ENCODE data around the gene MRPL10.

Gene MRPL10

DNA sequence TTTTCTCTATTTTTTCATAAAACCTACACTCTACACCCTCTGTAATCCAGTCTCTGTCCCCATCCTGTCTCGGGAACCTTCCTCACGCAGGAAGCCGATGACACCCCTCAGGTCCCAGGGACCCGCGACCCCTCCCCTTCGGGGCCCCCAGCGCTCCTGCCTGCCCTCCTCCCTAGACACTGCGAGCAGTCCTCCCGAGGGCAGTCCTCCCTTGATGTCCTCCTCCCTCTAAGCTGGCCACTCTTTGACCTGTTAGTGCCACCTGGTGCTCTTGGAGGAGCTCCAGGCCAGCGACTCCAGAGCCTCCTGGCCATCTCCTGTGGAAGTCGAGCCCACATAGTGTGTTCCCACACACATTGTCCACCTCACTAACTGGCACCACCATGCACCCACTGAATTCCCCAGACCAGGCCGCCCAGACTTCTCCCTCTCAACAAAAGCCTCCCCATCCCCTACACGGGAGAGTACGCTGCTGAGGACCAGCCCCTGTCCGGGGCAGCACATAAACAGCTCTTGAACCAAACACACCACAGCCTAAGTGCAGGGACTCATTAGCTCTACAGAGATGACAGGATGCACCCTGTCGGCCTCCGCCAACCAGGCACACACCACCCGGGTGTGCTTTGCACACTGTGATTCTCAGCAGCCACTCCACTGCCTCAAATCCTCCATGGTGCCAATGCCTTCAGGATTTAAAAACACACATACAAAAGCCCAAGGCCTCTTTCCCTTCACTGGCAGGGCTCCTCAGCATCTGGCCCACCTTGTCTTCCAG is 19.0 kb downstream of the MRPL10 start:
- DNase-seq, result no peak

DNA sequence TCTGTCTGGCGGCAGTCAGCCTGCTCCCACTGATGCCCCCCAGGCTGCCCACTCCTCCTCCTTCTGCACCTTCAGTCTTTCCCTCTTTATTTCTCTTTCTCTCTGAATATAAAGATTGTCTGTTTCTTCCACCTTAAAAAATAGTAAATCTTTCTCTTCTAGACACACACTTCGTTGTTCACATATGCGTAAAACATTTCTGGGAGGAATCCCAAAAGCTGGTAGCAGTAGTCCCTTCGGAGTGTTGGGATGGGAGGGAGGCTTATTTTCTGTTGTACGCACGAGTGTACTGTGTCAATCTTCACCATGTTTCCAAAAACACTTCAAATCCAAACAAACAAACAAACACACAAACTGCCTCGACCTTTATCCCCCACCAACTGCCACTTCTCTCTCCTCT is 19.6 kb downstream of the MRPL10 start:
- no peak for DNase-seq
- ATAC-seq, result no peak

More for the DNA sequence above, 19.0 kb downstream of the MRPL10 start:
- ATAC-seq, result no peak

DNA sequence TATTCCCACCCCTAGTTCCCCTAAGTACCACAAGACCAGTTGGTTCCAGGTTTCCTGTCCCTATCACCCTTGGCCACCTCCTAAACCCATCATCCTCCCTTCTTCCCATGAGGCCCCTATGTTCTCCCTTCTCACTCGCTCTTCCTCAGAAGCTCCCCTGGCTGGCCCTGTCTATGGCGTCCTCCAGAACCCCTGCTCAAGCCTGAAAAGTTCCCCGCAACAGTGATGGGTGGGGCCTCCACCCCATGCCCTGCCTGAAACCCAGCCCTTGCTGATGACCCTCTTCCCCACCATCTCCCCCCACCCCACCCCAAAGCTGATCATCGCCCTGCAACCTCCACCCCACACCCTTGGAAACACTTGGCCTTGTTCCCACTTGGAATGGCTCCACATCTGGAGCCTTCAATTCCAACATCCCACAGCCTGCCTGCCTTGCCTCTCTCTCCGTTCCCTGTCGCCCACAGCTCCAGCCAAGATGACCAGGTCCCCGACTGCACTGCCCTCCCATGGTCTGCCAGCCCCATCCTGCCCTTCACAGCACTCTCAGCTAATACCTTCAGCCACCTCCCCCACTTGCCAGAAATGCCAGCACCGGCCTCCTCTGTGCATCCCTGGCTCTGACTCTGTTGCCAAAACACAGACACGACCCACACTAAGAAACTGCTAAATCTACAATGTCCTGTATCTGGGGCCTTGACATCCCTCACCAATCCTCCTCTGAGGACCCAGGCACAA is 20.3 kb downstream of the MRPL10 start:
- DNase-seq (no peak), ATAC-seq (no peak)

DNA sequence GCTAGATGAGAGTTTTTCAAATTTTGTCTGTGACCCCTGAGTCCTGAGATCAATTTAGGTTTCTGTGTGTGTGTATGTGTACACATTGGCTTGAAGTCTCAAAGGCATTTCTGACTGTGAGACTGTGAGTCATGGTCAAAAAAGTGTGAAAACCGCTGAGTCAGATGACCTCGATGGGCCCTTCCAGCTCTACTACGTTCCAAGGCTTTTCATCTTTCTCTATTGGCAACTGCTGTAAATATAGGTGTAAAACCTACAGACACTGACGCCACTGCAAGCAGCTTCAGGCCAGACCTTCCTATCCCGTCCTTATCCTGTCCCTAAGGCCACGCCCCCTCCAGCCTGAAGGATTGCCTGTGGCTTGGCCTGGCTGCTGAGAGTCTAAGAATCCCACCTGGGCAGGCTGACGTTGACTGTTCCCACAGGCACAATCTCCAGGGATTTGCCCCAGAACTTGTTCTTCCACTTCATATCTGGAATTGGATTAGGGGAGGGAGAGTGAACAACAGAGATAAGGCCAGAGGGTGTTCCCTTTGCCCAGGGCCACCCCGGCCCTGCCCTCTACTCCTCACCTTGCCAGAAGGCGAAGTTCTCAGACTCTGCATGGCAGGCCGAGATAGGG is 21.0 kb downstream of the MRPL10 start:
- DNase-seq, result no peak
- ATAC-seq, result peak; percentile 59

DNA sequence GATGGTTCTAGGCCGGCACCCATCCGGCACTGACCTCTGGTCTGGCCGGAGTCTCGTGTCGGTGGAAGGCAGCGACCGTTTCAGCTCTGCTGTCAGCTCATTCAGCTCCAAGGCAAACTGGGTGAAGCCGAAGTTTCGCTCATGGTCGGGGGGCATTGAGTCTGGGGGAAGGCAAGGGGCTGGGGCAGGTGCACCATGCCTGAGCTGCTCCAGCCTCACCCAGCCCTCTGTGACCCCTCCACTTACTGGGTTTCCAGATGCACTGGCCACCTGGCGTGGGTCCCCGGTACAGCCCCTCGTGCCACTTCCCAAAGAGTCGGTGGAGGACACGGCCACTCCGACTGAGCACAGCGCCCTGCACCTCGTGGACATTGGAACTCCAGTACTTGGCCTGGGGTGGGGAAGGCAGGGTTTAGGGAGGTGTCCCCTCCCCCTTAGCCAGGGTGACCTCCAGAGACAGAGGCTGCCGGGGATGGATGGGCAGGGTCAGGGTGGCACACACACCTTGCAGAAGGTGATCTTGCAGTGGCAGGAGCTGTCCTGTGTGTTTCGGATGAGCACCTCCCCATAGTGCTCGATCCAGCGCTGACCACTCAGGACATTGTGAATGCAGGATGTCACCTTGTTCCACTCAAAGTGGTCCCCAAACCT is 22.4 kb downstream of the MRPL10 start:
- DNase-seq (no peak), ATAC-seq (no peak)

DNA sequence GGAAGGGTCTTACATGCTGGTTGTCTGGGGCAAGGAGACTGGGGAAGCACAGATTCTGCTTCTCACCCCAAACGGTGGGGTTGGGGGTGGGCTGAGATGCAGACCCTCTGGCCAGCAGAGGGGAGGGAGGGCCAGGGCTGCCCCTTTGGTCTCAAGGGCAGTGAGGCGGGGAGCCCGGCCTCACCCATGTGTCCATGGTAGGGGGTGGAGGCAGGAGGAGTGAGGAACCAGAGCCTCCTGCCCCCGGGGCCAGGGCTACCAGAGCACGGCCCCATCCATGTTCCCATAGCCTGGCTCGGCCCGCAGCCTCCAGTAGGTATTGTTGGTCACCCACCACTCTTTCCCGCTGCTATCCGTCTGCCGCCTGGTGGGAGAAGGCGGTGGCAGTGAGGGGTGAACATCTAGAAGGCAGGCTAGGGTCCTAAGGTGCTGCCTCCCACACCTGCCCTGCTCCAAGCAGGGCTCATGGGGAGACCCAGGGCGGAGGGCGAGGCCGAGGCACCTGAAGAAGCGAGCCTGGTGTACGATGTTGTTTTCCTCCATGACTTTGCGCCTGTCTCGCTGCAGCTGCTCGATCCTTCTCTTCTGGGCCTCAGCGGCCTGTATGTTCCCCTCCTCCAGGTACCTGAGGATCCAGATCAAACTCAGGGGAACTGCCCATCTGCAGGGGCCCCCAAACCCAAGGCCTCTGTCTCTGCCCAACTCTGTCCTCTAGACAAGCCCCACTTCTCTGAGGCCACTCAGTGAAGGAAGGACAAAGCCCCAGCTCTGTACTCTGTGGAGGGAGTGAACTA is 23.1 kb downstream of the MRPL10 start:
- ATAC-seq (no peak), DNase-seq (no peak)

DNA sequence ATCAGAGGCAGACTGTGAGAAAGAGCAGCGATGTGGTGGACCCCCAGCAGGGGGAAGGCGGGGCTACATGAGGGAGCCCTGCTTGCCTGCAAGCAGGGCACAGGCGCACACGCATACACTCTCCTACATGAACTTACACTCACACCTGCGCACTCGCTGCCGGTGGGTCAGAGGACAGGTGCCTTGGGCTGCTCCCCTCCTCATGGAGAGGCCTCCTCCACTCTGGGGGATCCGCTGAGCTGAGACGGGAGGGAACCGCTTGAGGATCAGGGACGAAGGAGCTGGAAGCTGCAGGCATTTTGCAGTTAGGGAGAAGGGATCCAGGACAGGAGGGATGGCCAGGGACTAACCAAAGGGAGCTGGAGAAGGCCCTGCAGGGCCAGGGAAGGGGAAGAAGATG is 23.9 kb downstream of the MRPL10 start:
- ATAC-seq (no peak), DNase-seq (no peak)

DNA sequence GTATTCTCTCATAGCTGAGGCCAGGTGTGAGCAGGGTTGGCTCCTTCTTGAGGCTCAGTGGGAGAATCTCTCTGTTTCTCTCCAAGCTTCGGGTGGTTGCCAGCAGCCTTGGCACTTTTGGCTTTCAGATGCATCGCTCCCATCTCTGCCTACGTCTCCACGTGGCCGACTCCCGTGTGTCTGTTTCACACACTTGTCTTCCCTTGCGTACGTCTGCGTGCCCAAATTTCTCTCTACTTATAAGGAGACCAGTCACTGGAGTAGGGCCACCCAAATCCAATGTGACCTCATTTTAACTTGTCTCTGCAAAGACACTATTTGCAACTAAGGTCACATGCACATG is 24.5 kb downstream of the MRPL10 start:
- no peak for DNase-seq
- no peak for ATAC-seq

DNA sequence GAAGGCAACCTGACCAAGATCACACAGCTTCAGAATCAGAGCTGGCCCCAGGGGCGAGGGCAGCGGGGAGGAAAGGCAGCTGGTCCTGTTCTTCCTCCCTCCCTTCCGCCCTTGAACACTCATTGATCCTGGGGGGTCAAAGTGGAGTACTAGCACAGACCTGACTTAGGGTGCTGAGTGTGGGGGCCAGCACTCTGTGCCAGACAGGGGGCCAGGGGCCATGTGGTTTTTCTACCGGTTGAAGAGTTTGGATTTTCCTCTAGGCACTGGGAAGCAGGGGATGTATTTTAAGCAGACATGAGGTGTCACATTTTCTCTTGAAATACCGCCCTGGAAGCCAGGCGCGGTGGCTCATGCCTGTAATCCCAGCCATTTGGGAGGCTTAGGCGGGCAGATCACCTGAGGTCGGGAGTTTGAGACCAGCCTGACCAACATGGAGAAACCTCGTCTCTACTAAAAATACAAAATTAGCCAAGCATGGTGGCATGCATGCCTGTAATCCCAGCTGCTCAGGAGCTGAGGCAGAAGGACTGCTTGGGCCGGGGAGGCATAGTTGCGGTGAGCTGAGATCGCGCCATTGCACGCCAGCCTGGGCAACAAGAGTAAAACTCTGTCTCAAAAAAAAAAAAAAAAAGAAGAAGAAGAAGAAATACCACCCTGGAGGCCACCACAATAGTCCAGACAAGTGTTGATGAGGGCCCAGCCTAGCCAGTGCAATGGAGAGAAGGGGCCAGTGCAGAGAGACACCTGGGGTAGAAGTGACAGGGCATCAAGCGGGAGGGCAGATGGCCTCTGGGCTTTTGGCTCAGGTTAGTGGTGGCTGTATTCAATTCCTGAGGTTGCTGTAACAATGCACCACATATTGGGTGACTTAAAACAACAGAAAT is 25.1 kb downstream of the MRPL10 start:
- no peak for ATAC-seq
- no peak for DNase-seq

DNA sequence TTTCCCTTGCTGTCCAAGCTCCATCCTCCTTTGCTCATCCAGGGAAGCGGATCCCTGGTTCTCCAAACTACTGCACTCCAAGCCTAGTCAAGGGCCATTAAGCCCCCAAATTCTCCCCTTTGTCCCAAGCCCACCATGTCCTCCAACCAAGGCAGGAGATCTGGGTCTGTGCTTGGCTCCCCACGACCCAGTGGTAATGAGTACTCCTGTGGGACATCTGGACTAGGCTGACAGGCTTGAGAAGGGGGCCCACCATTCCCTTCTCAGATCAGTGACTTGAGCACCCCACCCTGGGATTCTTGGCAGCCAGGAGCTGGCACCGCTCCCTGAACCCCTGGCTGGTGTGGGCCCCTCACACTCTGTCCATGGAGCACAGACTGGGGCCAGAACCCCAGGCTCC is 26.9 kb downstream of the MRPL10 start:
- DNase-seq (no peak), ATAC-seq (no peak)

DNA sequence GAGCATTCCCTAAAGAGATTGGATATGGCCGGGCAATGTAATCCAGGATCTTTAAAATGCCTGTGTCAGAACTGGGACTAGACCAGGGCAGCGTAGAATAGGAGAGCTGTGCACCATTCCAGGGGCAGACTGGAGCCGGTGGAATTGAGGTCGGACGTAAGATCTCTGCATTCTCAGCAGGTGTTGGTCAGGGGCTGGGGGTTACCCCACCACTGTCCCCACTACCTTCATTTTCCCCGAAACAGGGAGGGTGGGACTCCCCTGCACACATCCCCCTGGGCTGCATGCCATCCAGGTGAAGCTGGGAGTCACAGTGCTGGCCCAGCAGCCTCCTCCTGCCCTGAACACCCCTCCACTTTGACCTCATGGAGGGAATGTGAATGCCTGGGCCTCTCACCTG is 27.6 kb downstream of the MRPL10 start:
- DNase-seq (no peak), ATAC-seq (no peak)

DNA sequence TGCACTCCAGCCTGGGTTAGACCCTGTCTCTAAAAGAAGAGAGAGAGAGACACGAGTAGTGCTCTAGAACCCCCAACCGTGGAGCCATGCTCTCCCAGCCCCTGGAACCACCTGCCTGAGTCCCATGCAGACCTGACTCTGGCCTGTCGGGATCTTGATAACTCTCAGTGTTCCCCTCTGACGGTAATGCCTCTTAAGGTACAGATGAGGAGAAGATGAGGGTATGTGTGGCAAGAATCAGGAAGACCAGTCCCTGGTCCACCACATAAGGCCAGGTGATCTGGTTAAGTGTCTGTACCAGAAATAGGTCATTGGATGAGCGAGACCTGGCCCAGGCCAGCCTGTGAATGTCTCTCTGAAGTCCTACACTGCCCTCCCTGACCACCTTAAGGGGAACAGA is 28.1 kb downstream of the MRPL10 start:
- no peak for DNase-seq
- ATAC-seq, result no peak

DNA sequence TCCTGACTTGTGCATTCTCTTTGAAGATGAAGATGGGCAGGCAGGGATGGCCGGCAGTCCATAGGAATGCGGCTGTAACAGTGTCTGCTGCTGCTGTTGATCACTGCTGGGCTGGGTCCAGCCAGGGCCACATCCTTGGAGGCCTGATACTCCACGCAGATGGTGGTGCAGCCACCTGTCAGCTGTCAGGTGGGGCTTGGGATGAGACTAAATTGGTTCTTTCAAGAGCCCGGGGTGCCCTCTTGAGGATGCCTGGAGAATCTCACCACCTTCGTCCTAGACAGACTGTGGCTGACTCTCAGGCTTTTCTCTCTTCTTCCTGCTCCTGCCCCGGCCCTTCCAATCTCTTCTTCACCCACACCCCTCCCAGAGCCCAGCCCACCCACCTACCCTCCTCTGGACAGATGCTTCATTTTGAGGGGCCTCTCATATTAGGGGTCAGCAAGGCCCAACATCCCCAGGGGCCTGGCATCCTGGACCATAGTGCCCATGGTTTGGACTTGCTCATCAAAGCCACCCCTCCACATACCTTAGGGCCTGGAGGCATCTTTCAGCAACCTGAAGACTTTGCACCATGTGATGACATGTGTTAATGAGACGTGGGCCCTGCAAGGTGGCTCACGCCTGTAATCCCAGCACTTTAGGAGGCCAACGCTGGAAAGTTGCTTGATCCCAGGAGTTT is 28.9 kb downstream of the MRPL10 start:
- ATAC-seq, result peak; percentile 86
- peak; percentile 67 for DNase-seq

DNA sequence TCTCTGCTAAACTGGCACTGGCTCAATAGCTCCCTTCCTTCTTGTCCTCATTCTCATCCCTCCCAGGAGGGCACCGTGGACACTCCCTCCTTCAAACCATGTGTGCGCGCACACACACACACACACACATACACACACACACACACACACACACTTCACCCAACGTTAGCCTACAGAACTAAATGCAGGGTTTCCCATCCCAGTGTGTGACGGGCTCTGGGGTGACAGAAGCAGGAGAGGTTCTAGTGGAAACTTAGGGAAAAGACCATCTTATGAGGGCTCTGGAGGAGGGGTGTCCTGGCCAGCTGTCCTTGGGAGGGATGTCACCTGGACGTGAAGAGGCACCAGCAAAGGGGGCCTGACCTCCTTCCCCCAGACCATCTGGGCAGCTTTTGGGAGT is 29.4 kb downstream of the MRPL10 start:
- DNase-seq (no peak), ATAC-seq (no peak)

DNA sequence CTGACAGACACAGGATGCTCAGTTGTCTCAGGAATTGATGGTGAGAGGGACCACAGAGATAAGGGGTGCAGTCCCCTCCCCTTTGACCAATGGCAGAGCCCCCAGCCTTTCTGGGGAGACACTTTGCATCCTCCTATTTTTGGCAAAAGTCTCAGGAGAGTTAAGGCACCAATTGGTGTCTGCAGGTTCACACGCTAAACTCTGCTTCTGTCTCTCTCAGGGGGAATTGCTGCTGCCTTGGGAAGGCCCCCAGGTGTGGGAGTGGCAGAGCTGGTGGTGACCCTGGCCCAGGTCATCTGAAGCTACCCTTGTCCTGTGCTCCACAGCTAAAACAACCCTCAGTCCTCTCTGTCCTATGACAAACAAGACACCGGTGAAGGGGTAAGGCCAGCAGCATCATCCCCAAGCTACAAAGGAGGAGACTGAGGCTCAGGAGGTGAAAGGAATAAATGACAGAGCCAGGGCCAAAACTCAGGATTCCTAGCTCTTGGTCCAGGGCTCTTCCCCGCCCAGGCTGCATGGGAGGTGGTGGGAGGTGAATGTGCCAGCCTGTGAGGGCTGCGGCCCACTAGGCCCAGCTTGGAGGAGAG is 30.1 kb downstream of the MRPL10 start:
- ATAC-seq, result no peak
- no peak for DNase-seq

DNA sequence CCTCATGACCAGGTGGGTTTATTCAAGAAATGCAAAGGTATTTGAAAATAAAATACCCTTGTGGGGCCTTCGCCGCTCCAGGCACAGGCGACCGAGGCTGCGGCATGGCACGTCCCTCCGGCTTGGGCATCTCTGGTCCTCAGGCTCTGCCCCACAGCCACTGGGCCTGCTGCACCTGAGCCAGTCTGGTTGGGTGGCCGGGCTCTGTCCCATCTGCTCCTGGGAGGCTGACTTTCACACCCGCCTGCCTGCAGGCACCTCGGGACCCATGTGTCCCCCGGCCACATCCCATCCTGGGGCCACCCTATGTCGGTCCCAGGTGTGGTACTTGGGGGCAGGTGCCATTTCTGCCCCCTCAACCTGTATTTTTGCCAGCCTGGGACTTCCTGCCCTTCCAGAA is 30.7 kb downstream of the MRPL10 start:
- ATAC-seq (no peak), DNase-seq (no peak)

DNA sequence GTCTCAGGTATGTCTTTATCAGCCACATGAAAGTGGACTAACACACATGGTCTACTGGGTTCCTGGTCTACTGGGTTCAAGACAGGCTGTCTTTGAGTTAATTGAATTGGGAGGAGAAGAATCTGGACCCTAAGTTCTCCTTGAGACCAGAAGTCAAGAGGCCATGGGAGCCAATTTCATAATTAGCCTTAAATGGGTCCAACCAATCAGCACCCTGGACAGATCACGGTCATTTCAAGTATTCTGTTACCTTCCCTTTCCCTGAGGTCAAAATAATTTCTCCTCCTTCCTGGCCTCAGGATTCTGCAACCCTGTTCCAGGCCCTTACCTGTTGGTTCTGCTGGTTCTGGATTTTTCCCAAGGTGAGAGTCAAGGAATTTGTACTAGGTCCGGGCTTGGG is 33.5 kb downstream of the MRPL10 start:
- no peak for ATAC-seq
- no peak for DNase-seq

DNA sequence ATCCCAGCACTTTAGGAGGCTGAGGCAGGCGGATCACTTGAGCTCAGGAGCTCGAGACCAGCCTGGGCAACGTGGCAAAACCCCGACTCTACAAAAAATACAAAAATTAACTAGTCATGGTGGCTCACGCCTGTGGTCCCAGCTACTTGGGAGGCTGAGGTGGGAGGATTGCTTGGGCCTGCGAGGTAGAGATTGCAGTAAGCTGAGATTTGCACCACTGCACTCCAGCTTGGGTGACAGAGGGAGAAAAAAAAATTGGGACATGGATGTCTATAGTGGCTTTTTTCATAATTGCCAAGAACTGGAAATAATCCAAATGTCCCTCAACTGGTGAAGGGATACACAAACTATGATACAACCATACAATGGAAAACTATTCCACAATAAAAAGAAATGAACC is 38.4 kb downstream of the MRPL10 start:
- no peak for DNase-seq
- no peak for ATAC-seq

DNA sequence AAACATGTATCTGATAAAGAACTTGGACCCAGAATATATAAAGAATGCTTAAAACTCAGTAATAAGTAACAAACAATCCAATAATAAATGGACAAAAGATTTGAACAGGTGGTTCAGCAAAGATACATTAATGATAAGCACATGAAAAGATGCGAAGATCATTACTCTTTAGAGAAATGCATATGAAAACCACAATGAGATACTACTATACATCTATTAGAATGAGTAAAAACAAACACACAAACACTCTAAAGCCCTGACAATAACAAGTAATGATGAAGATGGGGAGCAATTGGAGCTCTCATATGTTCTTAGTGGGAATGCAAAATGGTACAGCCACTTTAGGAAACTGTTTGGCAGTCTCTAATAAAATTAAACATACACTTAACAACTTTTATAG is 38.9 kb downstream of the MRPL10 start:
- DNase-seq (no peak), ATAC-seq (no peak)

DNA sequence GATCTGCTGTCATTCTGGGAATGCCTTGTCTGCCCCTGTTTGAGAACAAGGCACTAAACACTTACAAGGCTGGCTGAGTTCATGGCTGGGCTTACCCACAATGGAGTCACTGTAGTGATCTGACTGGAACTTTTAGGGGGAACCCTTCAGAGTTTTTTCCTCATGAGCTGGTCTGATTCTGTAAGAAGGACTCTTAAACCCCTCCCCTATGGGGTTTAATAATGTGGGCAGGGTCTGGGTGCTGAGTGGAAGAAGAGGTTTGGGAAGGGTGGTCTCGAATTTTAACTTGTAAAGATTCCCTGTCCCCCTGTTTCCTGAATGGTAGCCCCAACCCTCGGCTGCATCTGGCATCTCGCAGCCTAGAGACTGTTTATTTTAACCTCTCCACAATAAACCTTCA is 40.3 kb downstream of the MRPL10 start:
- DNase-seq (no peak), ATAC-seq (no peak)

All from stimulated activated naive CD8-positive, alpha-beta T cell treated with anti-CD3 and anti-CD28 coated beads, Interleukin-15, Interleukin-2, amounts not matched to agents 100 U/mL and 50 U/mL, for 24 hours (primary cell).